HCT116 (cell line): ENCODE measurements around the gene FLNA. TPM values are rescaled to one million over a fixed set of nuclear protein-coding genes. Genes with fewer than 3 reads are reported as not detected.

Experiments
- ATAC-seq: fragments of 200-7000 bp; cut with Tn5 transposase; 2 replicates; pipeline ENCODE4 v1.9.1; 2020; ENCODE audit warnings: mild to moderate bottlenecking, moderate library complexity
- BruUV-seq: library from RNA; stranded (reverse); fragments of 400-500 nt; replicated peaks from 2 replicates; lab custom pipeline; 2021; lab: Mats Ljungman, UMichigan
- CTCF ChIA-PET: fragments of 300-600 bp; sonication (Branson Sonifier 250); formaldehyde crosslinking; loops from one replicate; lab custom pipeline; 2021; ENCODE audit warnings: antibody characterized with exemption; lab: Charles Lee
- POLR2A ChIA-PET: fragments of 300-600, 350-600 bp; sonication (Branson Sonifier 250); formaldehyde crosslinking; loops from one replicate; lab custom pipeline; 2021; ENCODE audit warnings: antibody characterized with exemption; lab: Charles Lee
- RAD21 ChIA-PET, 2 experiments: fragments of 300-600 bp; sonication (Branson Sonifier 250); formaldehyde crosslinking; loops; one replicate each; lab custom pipeline; 2023; ENCODE audit warnings: low total read pairs in 2 of 2; ENCODE audit not compliant: uncharacterized antibody in 2 of 2, unreplicated experiment in 2 of 2, low non-redundant PET in 1 of 2; lab: Charles Lee
- DNase-seq: peaks from one replicate; pipeline ENCODE4 v3.0.0-alpha.2; 2010; ENCODE audit warnings: low read depth, low spot score
- H2AFZ ChIP-seq: fragments of 200-600 bp; shearing (Covaris generic), sonication (generic); 2 replicates; pipeline ENCODE4 v1.6.1; 2017; ENCODE audit warnings: low read depth, mixed run types, mixed read lengths, antibody characterized with exemption, low read length; ENCODE audit not compliant: poor library complexity, severe bottlenecking
- H3K27ac ChIP-seq: 2 replicates; pipeline ENCODE4 v1.5.1; 2012; ENCODE audit warnings: low read depth, low read length
- H3K27me3 ChIP-seq: fragments of 200-600 bp; sonication (generic); 2 replicates; pipeline ENCODE4 v1.6.1; 2016; ENCODE audit warnings: mixed run types, low read length, mixed read lengths; ENCODE audit not compliant: insufficient read depth
- H3K36me3 ChIP-seq, 2 experiments: fragments of 200-500 bp in 1 of 2; fragments of 200-600 bp in 1 of 2; sonication (Bioruptor generic) in 1 of 2; sonication (generic) in 1 of 2; 2 replicates each; pipeline versions ENCODE4 v1.5.1 to v1.6.1; 2014 to 2016; ENCODE audit warnings: low read length in 2 of 2, inconsistent platforms in 1 of 2, mixed read lengths in 1 of 2, mixed run types in 1 of 2; ENCODE audit not compliant: insufficient read depth in 2 of 2, control insufficient read depth in 1 of 2
- H3K4me1 ChIP-seq, 2 experiments: fragments of 200-600 bp in 1 of 2; sonication (generic) in 1 of 2; 2 replicates each; pipeline versions ENCODE4 v1.5.1 to v1.6.1; 2012 to 2017; ENCODE audit warnings: low read length in 2 of 2, inconsistent platforms in 1 of 2, mild to moderate bottlenecking in 1 of 2, mixed read lengths in 1 of 2, mixed run types in 1 of 2, moderate library complexity in 1 of 2; ENCODE audit not compliant: insufficient read depth in 2 of 2, control insufficient read depth in 1 of 2
- H3K4me2 ChIP-seq: fragments of 200-600 bp; sonication (generic); 2 replicates; pipeline ENCODE4 v1.6.1; 2017; ENCODE audit warnings: mixed run types, low read length, mixed read lengths
- H3K4me3 ChIP-seq, 2 experiments: fragments of 200-600 bp in 1 of 2; sonication (generic) in 1 of 2; replicated peaks in 1 of 2; 2 replicates each; pipeline ENCODE4 v1.5.1; 2011 to 2016; ENCODE audit warnings: low read length in 2 of 2, control low read depth in 1 of 2, low read depth in 1 of 2, mild to moderate bottlenecking in 1 of 2, mixed read lengths in 1 of 2, mixed run types in 1 of 2
- H3K79me2 ChIP-seq: fragments of 200-600 bp; sonication (generic); 2 replicates; pipeline ENCODE4 v1.6.1; 2017; ENCODE audit warnings: mild to moderate bottlenecking, mixed run types, low read length, moderate library complexity, mixed read lengths; ENCODE audit not compliant: insufficient read depth
- H3K9ac ChIP-seq: fragments of 200-600 bp; sonication (generic); 2 replicates; pipeline ENCODE4 v1.6.1; 2016; ENCODE audit warnings: low read length, mixed read lengths
- H3K9me2 ChIP-seq: fragments of 200-600 bp; sonication (generic), shearing (Covaris generic); 2 replicates; pipeline ENCODE4 v1.6.1; 2017; ENCODE audit warnings: mixed run types, mild to moderate bottlenecking, moderate library complexity; ENCODE audit not compliant: insufficient read depth
- H3K9me3 ChIP-seq, 2 experiments: fragments of 200-500 bp in 1 of 2; fragments of 200-600 bp in 1 of 2; sonication (Bioruptor generic) in 1 of 2; sonication (generic) in 1 of 2; 2 replicates each; pipeline ENCODE4 v1.6.1; 2014 to 2017; ENCODE audit warnings: low read length in 2 of 2, mixed read lengths in 2 of 2, inconsistent platforms in 1 of 2, low read depth in 1 of 2, mild to moderate bottlenecking in 1 of 2, mixed run types in 1 of 2, moderate library complexity in 1 of 2; ENCODE audit not compliant: control insufficient read depth in 1 of 2, insufficient read depth in 1 of 2
- H4K20me1 ChIP-seq: fragments of 200-600 bp; sonication (generic), shearing (Covaris generic); 2 replicates; pipeline ENCODE4 v1.6.1; 2017; ENCODE audit warnings: mixed run types, mild to moderate bottlenecking, moderate library complexity; ENCODE audit not compliant: insufficient read depth
- CEBPB ChIP-seq: IDR thresholded peaks from 2 replicates; pipeline ENCODE4 v1.6.1; 2012; ENCODE audit warnings: low read depth
- EGR1 ChIP-seq: IDR thresholded peaks from 2 replicates; pipeline ENCODE4 v1.6.1; 2012; ENCODE audit warnings: low read depth
- ELF1 ChIP-seq: IDR thresholded peaks from 2 replicates; pipeline ENCODE4 v1.6.1; 2012; ENCODE audit warnings: low read depth, borderline replicate concordance
- EZH2 ChIP-seq: fragments of 200-600 bp; sonication (generic); IDR thresholded peaks from 2 replicates; pipeline ENCODE4 v1.6.1; 2017; ENCODE audit warnings: antibody characterized with exemption, mixed run types
- EZH2phosphoT487 ChIP-seq: fragments of 200-600 bp; IDR thresholded peaks from 2 replicates; pipeline ENCODE4 v1.6.1; 2018; ENCODE audit warnings: antibody characterized with exemption, borderline replicate concordance
- JUND ChIP-seq: IDR thresholded peaks from 2 replicates; pipeline ENCODE4 v1.6.1; 2012
- POLR2AphosphoS5 ChIP-seq: IDR thresholded peaks from 2 replicates; pipeline ENCODE4 v1.6.1; 2011; ENCODE audit warnings: mild to moderate bottlenecking, low read depth, low read length, moderate library complexity
- RAD21 ChIP-seq: IDR thresholded peaks from 2 replicates; pipeline ENCODE4 v1.6.1; 2012; ENCODE audit warnings: low read depth, mild to moderate bottlenecking
- SP1 ChIP-seq: IDR thresholded peaks from 2 replicates; pipeline ENCODE4 v1.6.1; 2012; ENCODE audit warnings: low read depth
- SRF ChIP-seq: IDR thresholded peaks from 2 replicates; pipeline ENCODE4 v1.6.1; 2012; ENCODE audit warnings: low read depth
- TCF7L2 ChIP-seq: IDR thresholded peaks from 2 replicates; pipeline ENCODE4 v1.7.0; 2011; ENCODE audit warnings: borderline replicate concordance, inconsistent platforms; ENCODE audit not compliant: insufficient read depth, insufficient read length; ENCODE audit errors: extremely low read depth
- YY1 ChIP-seq: IDR thresholded peaks from 2 replicates; pipeline ENCODE4 v1.6.1; 2011; ENCODE audit warnings: low read length, low read depth, moderate library complexity, mild to moderate bottlenecking; ENCODE audit not compliant: insufficient replicate concordance; ENCODE audit errors: extremely low read depth
- intact Hi-C: fragments of 100-400 bp; cut with micrococcal nuclease; formaldehyde crosslinking; loops from 2 replicates; pipeline ENCODE4 v1.10.0; 2022
- total RNA-seq: library from RNA; stranded (reverse); gene quantifications from one replicate; pipeline ENCODE4 v1.2.1, GENCODE V29; 2021; ENCODE audit not compliant: unreplicated experiment
- TF ChIP-seq, protein P1 (sequence below): IDR thresholded peaks from 2 replicates; pipeline ENCODE4 v1.6.1; 2012
- TF ChIP-seq, protein P2 (sequence below): IDR thresholded peaks from 2 replicates; pipeline ENCODE4 v1.6.1; 2012
- TF ChIP-seq, protein P3 (sequence below): IDR thresholded peaks from 2 replicates; pipeline ENCODE4 v1.6.1; 2012; ENCODE audit warnings: low read depth

Gene FLNA
- total RNA-seq, 1 experiment from 2014 or later: 546 TPM

DNA sequence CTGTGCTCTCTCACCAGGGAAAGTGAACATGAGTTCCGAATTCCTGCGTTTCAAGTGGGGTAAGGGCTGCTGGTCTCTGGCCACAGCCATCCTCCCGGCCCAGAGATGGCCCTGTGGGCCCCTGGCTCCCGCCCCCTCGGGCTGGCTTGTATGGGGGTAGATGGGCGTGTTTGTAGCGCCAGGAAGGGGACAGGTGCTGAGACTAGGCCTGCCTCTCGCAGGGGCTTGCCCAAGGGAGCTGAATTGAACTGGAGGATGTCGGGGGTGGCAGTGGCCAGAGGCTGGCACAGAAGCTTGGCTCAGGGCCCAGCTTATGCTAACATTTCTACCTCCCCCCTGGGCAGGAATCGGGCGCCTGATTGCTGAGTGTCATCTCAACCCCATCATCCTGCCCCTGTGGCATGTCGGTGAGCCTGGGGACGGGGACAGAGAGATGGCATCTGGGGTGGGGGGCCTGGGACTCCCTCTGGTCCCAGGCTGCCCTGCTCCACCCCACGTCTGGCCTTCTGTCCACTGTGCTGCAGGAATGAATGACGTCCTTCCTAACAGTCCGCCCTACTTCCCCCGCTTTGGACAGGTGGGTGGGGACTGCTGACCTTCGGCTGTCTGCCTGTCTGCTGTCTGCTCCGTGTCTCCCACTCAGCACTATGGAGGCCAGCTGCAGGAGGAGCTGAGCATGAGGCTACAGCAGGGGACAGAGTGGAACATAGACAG lies 45.4 kb upstream of the FLNA start (continued):
- TF ChIP-seq TCF7L2: no peak
- TF ChIP-seq, protein P1, sequence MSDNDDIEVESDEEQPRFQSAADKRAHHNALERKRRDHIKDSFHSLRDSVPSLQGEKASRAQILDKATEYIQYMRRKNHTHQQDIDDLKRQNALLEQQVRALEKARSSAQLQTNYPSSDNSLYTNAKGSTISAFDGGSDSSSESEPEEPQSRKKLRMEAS: no peak
- no peak for TF ChIP-seq EZH2
- no peak for TF ChIP-seq POLR2AphosphoS5
- TF ChIP-seq SRF: no peak

DNA sequence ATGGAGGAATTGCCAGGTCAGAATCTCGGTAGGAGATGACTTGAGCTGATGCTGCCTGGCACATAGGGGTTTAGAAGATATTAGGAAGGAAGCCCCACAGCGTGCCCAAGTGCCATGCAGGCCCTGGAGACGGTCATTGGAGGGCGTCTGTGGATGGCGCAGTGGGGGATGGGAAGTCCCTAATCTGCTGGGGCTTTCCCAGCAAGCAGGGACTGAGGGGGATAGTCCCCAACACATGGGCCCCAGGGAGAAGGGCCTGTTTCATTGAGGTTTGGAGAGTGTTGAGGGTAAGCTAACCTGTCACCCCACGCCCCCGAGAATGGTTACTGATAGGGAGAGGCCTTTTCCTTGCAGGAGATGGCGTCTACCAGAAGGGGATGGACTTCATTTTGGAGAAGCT lies 44.8 kb upstream of the FLNA start:
- Histone ChIP-seq H3K4me1 (no peaks in the 10 kb centered on the region), H3K9ac (no peak overlapping the region), H3K4me2 (no peak overlapping the region), H3K27ac (no peak overlapping the region), H3K9me2 (no peaks in the 10 kb centered on the region), H3K27me3 (no peaks in the 10 kb centered on the region), H3K9me3 (no peaks in the 10 kb centered on the region), H3K79me2 (no peaks in the 10 kb centered on the region), H2AFZ (no peak overlapping the region), H3K36me3 (no peaks in the 10 kb centered on the region), H4K20me1 (no peaks in the 10 kb centered on the region), H3K4me3 (no peak overlapping the region)
- ChIA-PET POLR2A (no interaction called here), CTCF (no interaction called here), RAD21 (no interaction called here)
- ATAC-seq: no peak
- DNase-seq: no peak
- TF ChIP-seq POLR2AphosphoS5 (no peak), ELF1 (no peak)
- intact Hi-C loops: no loop called here
- BruUV-seq: no TSS peak

DNA sequence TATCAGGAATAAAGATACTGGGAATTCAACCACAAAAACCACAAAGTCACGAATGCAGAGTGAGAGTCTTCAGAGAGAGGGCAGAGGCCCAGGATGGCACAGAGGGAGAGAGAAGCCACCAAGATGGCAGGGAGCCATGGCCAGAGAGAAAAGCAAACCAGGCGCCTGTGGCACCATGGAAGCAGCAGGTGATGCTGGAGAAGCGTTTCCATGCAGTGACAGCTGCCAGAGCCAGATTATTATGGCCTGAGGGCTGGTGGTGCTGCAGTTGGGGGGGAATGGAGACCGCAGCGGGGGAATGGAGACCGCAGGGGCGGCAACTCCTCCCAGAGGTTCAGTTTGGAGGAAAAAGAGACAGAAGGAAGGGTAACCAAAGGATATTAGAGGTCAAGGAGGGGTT lies 42.7 kb upstream of the FLNA start:
- Histone ChIP-seq H3K4me3 (no peak overlapping the region), H3K9me3 (no peaks in the 10 kb centered on the region), H3K9me2 (no peaks in the 10 kb centered on the region), H3K36me3 (no peaks in the 10 kb centered on the region), H3K9ac (no peak overlapping the region), H2AFZ (no peak overlapping the region), H3K4me2 (no peak overlapping the region), H3K4me1 (peaks cover 8 to 13% of the 10 kb centered on the region in 2 experiments), H3K79me2 (no peaks in the 10 kb centered on the region), H3K27me3 (no peaks in the 10 kb centered on the region), H3K27ac (no peak overlapping the region), H4K20me1 (no peaks in the 10 kb centered on the region)
- intact Hi-C loops: no loop called here
- ChIA-PET RAD21 (no interaction called here), POLR2A (no interaction called here), CTCF (no interaction called here)
- DNase-seq (no peak), ATAC-seq (no peak)
- BruUV-seq: no TSS peak
- TF ChIP-seq, protein P2, sequence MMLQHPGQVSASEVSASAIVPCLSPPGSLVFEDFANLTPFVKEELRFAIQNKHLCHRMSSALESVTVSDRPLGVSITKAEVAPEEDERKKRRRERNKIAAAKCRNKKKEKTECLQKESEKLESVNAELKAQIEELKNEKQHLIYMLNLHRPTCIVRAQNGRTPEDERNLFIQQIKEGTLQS: no peak
- TF ChIP-seq EZH2phosphoT487 (no peak), POLR2AphosphoS5 (no peak), SRF (no peak), EZH2 (no peak), EGR1 (no peak), TCF7L2 (no peak), SP1 (no peak), CEBPB (no peak), JUND (no peak), RAD21 (no peak), YY1 (no peak)
- TF ChIP-seq, protein P3, sequence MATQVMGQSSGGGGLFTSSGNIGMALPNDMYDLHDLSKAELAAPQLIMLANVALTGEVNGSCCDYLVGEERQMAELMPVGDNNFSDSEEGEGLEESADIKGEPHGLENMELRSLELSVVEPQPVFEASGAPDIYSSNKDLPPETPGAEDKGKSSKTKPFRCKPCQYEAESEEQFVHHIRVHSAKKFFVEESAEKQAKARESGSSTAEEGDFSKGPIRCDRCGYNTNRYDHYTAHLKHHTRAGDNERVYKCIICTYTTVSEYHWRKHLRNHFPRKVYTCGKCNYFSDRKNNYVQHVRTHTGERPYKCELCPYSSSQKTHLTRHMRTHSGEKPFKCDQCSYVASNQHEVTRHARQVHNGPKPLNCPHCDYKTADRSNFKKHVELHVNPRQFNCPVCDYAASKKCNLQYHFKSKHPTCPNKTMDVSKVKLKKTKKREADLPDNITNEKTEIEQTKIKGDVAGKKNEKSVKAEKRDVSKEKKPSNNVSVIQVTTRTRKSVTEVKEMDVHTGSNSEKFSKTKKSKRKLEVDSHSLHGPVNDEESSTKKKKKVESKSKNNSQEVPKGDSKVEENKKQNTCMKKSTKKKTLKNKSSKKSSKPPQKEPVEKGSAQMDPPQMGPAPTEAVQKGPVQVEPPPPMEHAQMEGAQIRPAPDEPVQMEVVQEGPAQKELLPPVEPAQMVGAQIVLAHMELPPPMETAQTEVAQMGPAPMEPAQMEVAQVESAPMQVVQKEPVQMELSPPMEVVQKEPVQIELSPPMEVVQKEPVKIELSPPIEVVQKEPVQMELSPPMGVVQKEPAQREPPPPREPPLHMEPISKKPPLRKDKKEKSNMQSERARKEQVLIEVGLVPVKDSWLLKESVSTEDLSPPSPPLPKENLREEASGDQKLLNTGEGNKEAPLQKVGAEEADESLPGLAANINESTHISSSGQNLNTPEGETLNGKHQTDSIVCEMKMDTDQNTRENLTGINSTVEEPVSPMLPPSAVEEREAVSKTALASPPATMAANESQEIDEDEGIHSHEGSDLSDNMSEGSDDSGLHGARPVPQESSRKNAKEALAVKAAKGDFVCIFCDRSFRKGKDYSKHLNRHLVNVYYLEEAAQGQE: no peak
